H1 (cell line): ENCODE data around the gene KIAA0586. TPM values are rescaled to one million over a fixed set of nuclear protein-coding genes. Genes with fewer than 3 reads are reported as not detected.

Experiments
- CTCF ChIA-PET: fragments of 300-600 bp; sonication (Branson Sonifier 250); formaldehyde crosslinking; loops from one replicate; lab custom pipeline; 2021; ENCODE audit not compliant: partially characterized antibody; lab: Charles Lee
- POLR2A ChIA-PET: fragments of 300-600 bp; sonication (Branson Sonifier 250); formaldehyde crosslinking; loops from one replicate; lab custom pipeline; 2021; ENCODE audit warnings: inconsistent platforms; ENCODE audit not compliant: partially characterized antibody; lab: Charles Lee
- DNase-seq, 2 experiments: peaks; one replicate each; pipeline versions ENCODE4 v3.0.0 to v3.0.0-alpha.2; 2010 to 2022; ENCODE audit warnings: low spot score in 2 of 2, low read depth in 1 of 2, mixed read lengths in 1 of 2
- FAIRE-seq: peaks from 2 replicates; lab custom pipeline; 2011; peaks lifted over from hg19 to GRCh38; lab: Jason Lieb, UNC
- H2AFZ ChIP-seq: 2 replicates; pipeline ENCODE4 v1.8.1; 2012; ENCODE audit warnings: low read length, inconsistent platforms
- H2AK5ac ChIP-seq: 2 replicates; pipeline ENCODE4 v1.6.1; 2013; ENCODE audit warnings: low read depth, low read length
- H2BK120ac ChIP-seq: replicated peaks from 2 replicates; pipeline ENCODE3; 2013; ENCODE audit warnings: low read depth, low read length, inconsistent platforms
- H2BK12ac ChIP-seq: 2 replicates; pipeline ENCODE4 v1.6.1; 2013; ENCODE audit warnings: low read depth, low read length
- H2BK15ac ChIP-seq: 2 replicates; pipeline ENCODE4 v1.6.1; 2013; ENCODE audit warnings: low read length
- H2BK20ac ChIP-seq: 2 replicates; pipeline ENCODE4 v1.6.1; 2013; ENCODE audit warnings: low read length
- H2BK5ac ChIP-seq: 2 replicates; pipeline ENCODE4 v1.6.1; 2013; ENCODE audit warnings: low read depth, low read length
- H3K14ac ChIP-seq: 2 replicates; pipeline ENCODE4 v1.6.1; 2013; ENCODE audit warnings: inconsistent platforms; ENCODE audit not compliant: insufficient read length
- H3K18ac ChIP-seq: 2 replicates; pipeline ENCODE4 v1.6.1; 2013; ENCODE audit warnings: low read length; ENCODE audit errors: extremely low read depth
- H3K23ac ChIP-seq: 2 replicates; pipeline ENCODE4 v1.6.1; 2013; ENCODE audit warnings: inconsistent platforms; ENCODE audit not compliant: insufficient read length
- H3K23me2 ChIP-seq: 2 replicates; pipeline ENCODE4 v1.6.1; 2013; ENCODE audit warnings: low read depth, low read length
- H3K27ac ChIP-seq: 2 replicates; pipeline ENCODE4 v1.6.1; 2011; ENCODE audit warnings: low read depth, low read length, inconsistent platforms
- H3K27me3 ChIP-seq, 4 experiments: replicated peaks in 1 of 4; 1 replicate in 1 of 4; 2 replicates in 3 of 4; pipeline versions ENCODE4 v1.6.1 to v1.8.1; 2011 to 2013; ENCODE audit warnings: low read length in 3 of 4, mild to moderate bottlenecking in 3 of 4, inconsistent platforms in 2 of 4, mixed read lengths in 2 of 4, moderate library complexity in 1 of 4; ENCODE audit not compliant: control insufficient read depth in 3 of 4, insufficient read depth in 3 of 4; ENCODE audit errors: extremely low read depth in 1 of 4
- H3K36me3 ChIP-seq, 4 experiments: 2 replicates each; pipeline versions ENCODE4 v1.6.1 to v1.8.1; 2011 to 2013; ENCODE audit warnings: mild to moderate bottlenecking in 4 of 4, low read length in 3 of 4, moderate library complexity in 2 of 4, control low read depth in 1 of 4, inconsistent platforms in 1 of 4; ENCODE audit not compliant: insufficient read depth in 4 of 4, control insufficient read depth in 2 of 4
- H3K4ac ChIP-seq: replicated peaks from 2 replicates; pipeline ENCODE3; 2013; ENCODE audit warnings: low read length, low read depth, mixed read lengths, inconsistent platforms; ENCODE audit not compliant: insufficient read length
- H3K4me1 ChIP-seq, 4 experiments: replicated peaks in 1 of 4; 1 replicate in 1 of 4; 2 replicates in 3 of 4; pipeline versions ENCODE4 v1.6.1 to v1.8.1; 2011 to 2013; ENCODE audit warnings: low read length in 3 of 4, inconsistent platforms in 2 of 4, mixed read lengths in 1 of 4; ENCODE audit not compliant: insufficient read depth in 4 of 4, control insufficient read depth in 3 of 4
- H3K4me2 ChIP-seq, 2 experiments: 2 replicates each; pipeline versions ENCODE4 v1.6.1 to v1.8.1; 2011 to 2013; ENCODE audit warnings: low read depth in 2 of 2, low read length in 2 of 2, control low read depth in 1 of 2, inconsistent platforms in 1 of 2, mild to moderate bottlenecking in 1 of 2; ENCODE audit not compliant: insufficient read depth in 1 of 2
- H3K4me3 ChIP-seq, 4 experiments: fragments of 200-600, 300-600 bp in 1 of 4; sonication (generic), shearing (Covaris generic), sonication (Bioruptor Twin) in 1 of 4; 2 replicates each; pipeline versions ENCODE4 v1.5.1 to v1.8.1; 2011 to 2016; ENCODE audit warnings: low read length in 4 of 4, low read depth in 3 of 4, control low read depth in 2 of 4, inconsistent platforms in 2 of 4, mild to moderate bottlenecking in 2 of 4, mixed read lengths in 1 of 4, moderate library complexity in 1 of 4; ENCODE audit not compliant: insufficient read depth in 2 of 4; ENCODE audit errors: extremely low read depth in 1 of 4
- H3K56ac ChIP-seq: replicated peaks from 2 replicates; pipeline ENCODE3; 2013; ENCODE audit warnings: low read depth, mild to moderate bottlenecking, mixed read lengths, low read length, inconsistent platforms; ENCODE audit not compliant: insufficient read length
- H3K79me1 ChIP-seq: 2 replicates; pipeline ENCODE4 v1.6.1; 2013; ENCODE audit warnings: low read depth, low read length, control low read depth
- H3K79me2 ChIP-seq, 2 experiments: 2 replicates each; pipeline versions ENCODE4 v1.6.1 to v1.8.1; 2012 to 2013; ENCODE audit warnings: low read length in 2 of 2, mild to moderate bottlenecking in 2 of 2, inconsistent platforms in 1 of 2; ENCODE audit not compliant: insufficient read depth in 2 of 2, control insufficient read depth in 1 of 2
- H3K9ac ChIP-seq, 4 experiments: replicated peaks in 1 of 4; 1 replicate in 1 of 4; 2 replicates in 3 of 4; pipeline versions ENCODE4 v1.6.1 to v1.8.1; 2011 to 2013; ENCODE audit warnings: low read depth in 3 of 4, low read length in 3 of 4, control low read depth in 2 of 4, mild to moderate bottlenecking in 2 of 4, moderate library complexity in 2 of 4, inconsistent platforms in 1 of 4; ENCODE audit errors: extremely low read depth in 1 of 4
- H3K9me3 ChIP-seq, 2 experiments: 2 replicates each; pipeline versions ENCODE4 v1.6.1 to v1.8.1; 2012 to 2013; ENCODE audit warnings: mild to moderate bottlenecking in 2 of 2, moderate library complexity in 2 of 2, control low read depth in 1 of 2, inconsistent platforms in 1 of 2, low read depth in 1 of 2, low read length in 1 of 2, mixed read lengths in 1 of 2; ENCODE audit not compliant: insufficient read depth in 2 of 2
- H4K20me1 ChIP-seq, 2 experiments: replicated peaks in 1 of 2; 2 replicates each; pipeline versions ENCODE3 to v1.8.1; 2011 to 2013; ENCODE audit warnings: inconsistent platforms in 2 of 2, low read length in 2 of 2, mild to moderate bottlenecking in 1 of 2; ENCODE audit not compliant: insufficient read depth in 2 of 2, control insufficient read depth in 1 of 2
- H4K5ac ChIP-seq: 2 replicates; pipeline ENCODE4 v1.6.1; 2013; ENCODE audit warnings: low read length, low read depth, mixed read lengths, inconsistent platforms; ENCODE audit not compliant: insufficient read length
- H4K8ac ChIP-seq: 2 replicates; pipeline ENCODE4 v1.8.0; 2013; ENCODE audit warnings: mild to moderate bottlenecking, moderate library complexity, low read length, inconsistent platforms; ENCODE audit not compliant: insufficient read depth; ENCODE audit errors: extremely low read depth
- H4K91ac ChIP-seq: replicated peaks from 2 replicates; pipeline ENCODE3; 2013; ENCODE audit warnings: low read length, mixed read lengths, inconsistent platforms; ENCODE audit not compliant: insufficient read length
- RBBP5 ChIP-seq: IDR thresholded peaks from 2 replicates; pipeline ENCODE4 v1.7.1; 2012; ENCODE audit warnings: low read depth, mild to moderate bottlenecking, inconsistent platforms, low read length, moderate library complexity, borderline replicate concordance
- WGBS, 2 experiments: shearing (Covaris generic) in 1 of 2; methylation state at CpG; one replicate each; pipeline versions ENCODE4 v1.1.6 to v1.1.7; 2013 to 2015; ENCODE audit warnings: low lambda C conversion rate in 2 of 2, mixed read lengths in 2 of 2, inconsistent platforms in 1 of 2, low coverage in 1 of 2, missing lambda C conversion rate in 1 of 2; ENCODE audit not compliant: insufficient replicate concordance in 2 of 2, insufficient coverage in 1 of 2, insufficient read length in 1 of 2; ENCODE audit errors: extremely low coverage in 1 of 2, missing lambda C conversion rate in 1 of 2; 5-methylcytosine and 5-hydroxymethylcytosine counted together
- polyA plus RNA-seq, 7 experiments: library from polyadenylated mRNA; depleted of rRNA in 3 of 7; stranded (reverse) in 5 of 7; unstranded in 2 of 7; fragments of >200 nt in 5 of 7; fragments of 200-250 nt in 2 of 7; gene quantifications; 1 replicate in 5 of 7; 2 replicates in 1 of 7; 4 replicates in 1 of 7; pipeline versions ENCODE4 v1.2.1 to v1.2.3, GENCODE V29; 2011 to 2013; ENCODE audit warnings: missing spikeins in 2 of 7, mixed read lengths in 2 of 7
- total RNA-seq: library from RNA; stranded (reverse); fragmentation: NEBNext Ultra II Directional; extraction: Animal tissue kit (Norgen Biotek cat#: 25700); gene quantifications from 2 replicates; pipeline ENCODE4 v1.2.1, GENCODE V29; 2021

KIAA0586 gene
- total and polyA plus RNA-seq, 2 of the 8 experiments (the other 6 are each of a cell fraction or from before 2014, with no cell fraction given), result 7.2 to 24.8 TPM

GRCh38 chr14:58597041-58597440, 169.5 kb downstream of the KIAA0586 start:
- no peak overlapping the region for H3K14ac ChIP-seq
- H3K4me1 ChIP-seq, result peaks cover 0 to 6% (median 2%) of the 10 kb centered on the region in 4 experiments; a peak in 3 of 7 replicates
- no peak overlapping the region for H2AK5ac ChIP-seq
- no peak overlapping the region for H3K56ac ChIP-seq
- H2BK5ac ChIP-seq, result no peak overlapping the region
- FAIRE-seq (no peak), DNase-seq (no peak)
- H2BK12ac ChIP-seq, result no peak overlapping the region
- no peak overlapping the region for H2BK15ac ChIP-seq
- no peak overlapping the region for H3K27ac ChIP-seq
- H3K79me2 ChIP-seq, result no peaks in the 10 kb centered on the region
- ChIA-PET CTCF (interaction anchor here (1.0 to 2.0 kb wide), 3 partner anchors 16 to 96 kb away, joined by 3 to 7 read pairs (median 4); partner anchors contain the start of gene DACT1), POLR2A (no interaction called here)
- H2AFZ ChIP-seq, result no peak overlapping the region
- no peak overlapping the region for H2BK120ac ChIP-seq
- H3K4me3 ChIP-seq, result no peak overlapping the region
- H3K9ac ChIP-seq, result no peak overlapping the region
- no peak overlapping the region for H4K5ac ChIP-seq
- H3K4me2 ChIP-seq, result no peak overlapping the region
- no peaks in the 10 kb centered on the region for H3K79me1 ChIP-seq
- no peak overlapping the region for H4K91ac ChIP-seq
- H3K23ac ChIP-seq, result no peak overlapping the region
- WGBS, 2 experiments, result 88% methylated on average over 4 of the region's 4 CpGs; no CpG with 5 or more reads in 1 of the 2 experiments
- no peak for TF ChIP-seq RBBP5
- no peaks in the 10 kb centered on the region for H4K20me1 ChIP-seq
- H3K27me3 ChIP-seq, result no peaks in the 10 kb centered on the region
- H4K8ac ChIP-seq, result no peak overlapping the region
- no peaks in the 10 kb centered on the region for H3K23me2 ChIP-seq
- H3K18ac ChIP-seq, result no peak overlapping the region
- H3K4ac ChIP-seq, result no peak overlapping the region
- no peak overlapping the region for H2BK20ac ChIP-seq
- H3K9me3 ChIP-seq, result no peaks in the 10 kb centered on the region
- H3K36me3 ChIP-seq, result no peaks in the 10 kb centered on the region
